HEK293 (cell line): ENCODE results near the gene VWF.

Source experiments
- CTCF ChIA-PET: fragments of 350-600 bp; formaldehyde crosslinking; extraction: SDS; loops from one replicate; lab custom pipeline; 2021; ENCODE audit warnings: antibody characterized with exemption; lab: Yijun Ruan, JAX
- POLR2A ChIA-PET: fragments of 300-600 bp; formaldehyde crosslinking; extraction: SDS; loops from one replicate; lab custom pipeline; 2020; ENCODE audit warnings: antibody characterized with exemption, inconsistent platforms; lab: Yijun Ruan, JAX
- H3K27ac ChIP-seq: fragments of 200-500 bp; sonication (Bioruptor generic); 2 replicates; pipeline ENCODE4 v1.5.1; 2014; ENCODE audit warnings: low read depth, low read length, control low read depth, inconsistent platforms; ENCODE audit errors: extremely low read depth
- H3K36me3 ChIP-seq, 2 experiments: fragments of 200-500 bp in 1 of 2; sonication (Bioruptor generic) in 1 of 2; 1 replicate in 1 of 2; 2 replicates in 1 of 2; pipeline ENCODE4 v1.5.1; 2014 to 2017; ENCODE audit warnings: inconsistent platforms in 2 of 2, low read length in 2 of 2; ENCODE audit not compliant: control insufficient read depth in 2 of 2, insufficient read depth in 1 of 2
- H3K4me1 ChIP-seq: fragments of 200-500 bp; sonication (Bioruptor generic); 2 replicates; pipeline ENCODE4 v1.5.1; 2014; ENCODE audit warnings: mild to moderate bottlenecking, low read length, inconsistent platforms; ENCODE audit not compliant: control insufficient read depth, insufficient read depth
- H3K4me3 ChIP-seq: 2 replicates; pipeline ENCODE4 v1.5.1; 2011; ENCODE audit warnings: low read depth, mild to moderate bottlenecking, control low read depth, low read length, moderate library complexity
- H3K9me3 ChIP-seq: fragments of 200-500 bp; sonication (Bioruptor generic); 2 replicates; pipeline ENCODE4 v1.5.1; 2014; ENCODE audit warnings: low read depth, low read length, inconsistent platforms; ENCODE audit not compliant: control insufficient read depth, insufficient read depth
- ATF2 ChIP-seq: fragments of 450-650 bp; formaldehyde crosslinking; IDR thresholded peaks from 2 replicates; pipeline ENCODE4 v1.5.1; 2016; ENCODE audit warnings: missing biosample characterization, missing genetic modification characterization, low read depth
- BCL11B ChIP-seq: fragments of 450-650 bp; formaldehyde crosslinking; IDR thresholded peaks from 2 replicates; pipeline ENCODE4 v1.5.1; 2016; ENCODE audit warnings: low read depth, missing biosample characterization, missing genetic modification characterization
- FEZF1 ChIP-seq: fragments of 450-650 bp; formaldehyde crosslinking; IDR thresholded peaks from 2 replicates; pipeline ENCODE4 v1.5.1; 2016; ENCODE audit warnings: missing biosample characterization, missing genetic modification characterization
- GFI1B ChIP-seq: fragments of 450-650 bp; formaldehyde crosslinking; IDR thresholded peaks from 2 replicates; pipeline ENCODE4 v1.5.1; 2016; ENCODE audit warnings: missing biosample characterization, missing genetic modification characterization
- KLF1 ChIP-seq: fragments of 450-650 bp; formaldehyde crosslinking; IDR thresholded peaks from 2 replicates; pipeline ENCODE4 v1.5.1; 2016; ENCODE audit warnings: missing biosample characterization, missing genetic modification characterization
- KLF10 ChIP-seq: fragments of 450-650 bp; IDR thresholded peaks from 2 replicates; pipeline ENCODE4 v1.5.1; 2018; ENCODE audit warnings: missing biosample characterization, mild to moderate bottlenecking, missing genetic modification characterization
- MYNN ChIP-seq: fragments of 450-650 bp; formaldehyde crosslinking; IDR thresholded peaks from 2 replicates; pipeline ENCODE4 v1.5.1; 2016; ENCODE audit warnings: missing biosample characterization, missing genetic modification characterization, borderline replicate concordance
- TSHZ1 ChIP-seq: fragments of 450-650 bp; formaldehyde crosslinking; IDR thresholded peaks from 2 replicates; pipeline ENCODE4 v1.5.1; 2016; ENCODE audit warnings: missing biosample characterization, missing genetic modification characterization, borderline replicate concordance
- ZFP37 ChIP-seq: fragments of 450-650 bp; formaldehyde crosslinking; IDR thresholded peaks from 2 replicates; pipeline ENCODE4 v1.5.1; 2016; ENCODE audit warnings: missing biosample characterization, missing genetic modification characterization
- ZNF112 ChIP-seq: fragments of 450-650 bp; formaldehyde crosslinking; IDR thresholded peaks from 2 replicates; pipeline ENCODE4 v1.5.0; 2017; ENCODE audit warnings: missing biosample characterization, missing genetic modification characterization
- ZNF121 ChIP-seq: fragments of 450-650 bp; formaldehyde crosslinking; IDR thresholded peaks from 2 replicates; pipeline ENCODE4 v1.5.1; 2016; ENCODE audit warnings: missing biosample characterization, missing genetic modification characterization
- ZNF157 ChIP-seq: fragments of 450-650 bp; formaldehyde crosslinking; IDR thresholded peaks from 2 replicates; pipeline ENCODE4 v1.5.1; 2016; ENCODE audit warnings: missing biosample characterization, missing genetic modification characterization
- ZNF2 ChIP-seq: fragments of 450-650 bp; formaldehyde crosslinking; IDR thresholded peaks from 2 replicates; pipeline ENCODE4 v1.5.1; 2016; ENCODE audit warnings: missing biosample characterization, missing genetic modification characterization
- ZNF266 ChIP-seq: fragments of 450-650 bp; formaldehyde crosslinking; IDR thresholded peaks from 2 replicates; pipeline ENCODE4 v1.5.1; 2016; ENCODE audit warnings: missing biosample characterization, missing genetic modification characterization, low read depth
- ZNF274 ChIP-seq, 2 experiments: fragments of 200-500 bp in 1 of 2; fragments of 450-650 bp in 1 of 2; sonication (Bioruptor generic) in 1 of 2; formaldehyde crosslinking in 1 of 2; IDR thresholded peaks; 2 replicates each; pipeline versions ENCODE4 v1.5.1 to v1.6.1; 2014 to 2016; ENCODE audit warnings: borderline replicate concordance in 1 of 2, inconsistent platforms in 1 of 2, low read length in 1 of 2, missing biosample characterization in 1 of 2, missing genetic modification characterization in 1 of 2
- ZNF302 ChIP-seq: fragments of 450-650 bp; formaldehyde crosslinking; IDR thresholded peaks from 2 replicates; pipeline ENCODE4 v1.5.1; 2016; ENCODE audit warnings: missing biosample characterization, missing genetic modification characterization, low read depth
- ZNF473 ChIP-seq: fragments of 450-650 bp; formaldehyde crosslinking; IDR thresholded peaks from 2 replicates; pipeline ENCODE4 v1.5.1; 2017; ENCODE audit warnings: missing biosample characterization, missing genetic modification characterization
- ZNF48 ChIP-seq: fragments of 450-650 bp; formaldehyde crosslinking; IDR thresholded peaks from 2 replicates; pipeline ENCODE4 v1.5.1; 2016; ENCODE audit warnings: missing biosample characterization, missing genetic modification characterization
- ZNF530 ChIP-seq: fragments of 450-650 bp; formaldehyde crosslinking; IDR thresholded peaks from 2 replicates; pipeline ENCODE4 v1.5.1; 2016; ENCODE audit warnings: low read depth, missing biosample characterization, missing genetic modification characterization
- ZNF600 ChIP-seq: fragments of 450-650 bp; formaldehyde crosslinking; IDR thresholded peaks from 2 replicates; pipeline ENCODE4 v1.5.1; 2016; ENCODE audit warnings: missing biosample characterization, missing genetic modification characterization
- ZNF658 ChIP-seq: fragments of 450-650 bp; formaldehyde crosslinking; IDR thresholded peaks from 2 replicates; pipeline ENCODE4; 2016; ENCODE audit warnings: missing biosample characterization, missing genetic modification characterization
- TF ChIP-seq, protein P1 (sequence below): fragments of 450-650 bp; formaldehyde crosslinking; IDR thresholded peaks from 2 replicates; pipeline ENCODE4 v1.5.1; 2016; ENCODE audit warnings: missing biosample characterization, missing genetic modification characterization
- TF ChIP-seq, protein P2 (sequence below): fragments of 450-650 bp; formaldehyde crosslinking; IDR thresholded peaks from 2 replicates; pipeline ENCODE4; 2016; ENCODE audit warnings: missing biosample characterization, missing genetic modification characterization
- TF ChIP-seq, protein P3 (sequence below): fragments of 450-650 bp; formaldehyde crosslinking; IDR thresholded peaks from 2 replicates; pipeline ENCODE4 v1.5.1; 2016; ENCODE audit warnings: missing biosample characterization, missing genetic modification characterization

The VWF gene

DNA sequence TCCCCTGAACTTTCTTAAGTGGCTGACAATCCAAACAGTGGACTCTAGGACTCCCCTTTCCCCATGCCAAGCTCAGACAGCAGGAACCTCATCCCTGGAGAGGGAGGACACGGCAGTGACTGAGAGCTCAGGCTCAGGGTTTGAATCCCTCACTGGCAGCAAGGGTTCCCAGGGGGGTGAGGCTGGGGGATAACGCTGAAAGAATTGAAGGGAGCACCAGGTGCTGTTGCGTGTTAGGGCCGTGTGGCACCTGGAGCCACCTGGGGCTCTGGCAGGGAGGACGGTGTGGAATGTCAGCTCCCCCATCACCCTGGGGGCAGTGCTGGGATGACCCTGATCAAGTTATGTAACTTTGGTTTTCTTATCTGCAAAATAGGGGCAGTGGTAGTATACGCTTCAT lies 219.5 kb downstream of the VWF start:
- H3K4me1 ChIP-seq, result no peaks in the 10 kb centered on the region
- no peaks in the 10 kb centered on the region for H3K9me3 ChIP-seq
- H3K27ac ChIP-seq, result no peak overlapping the region
- no peak overlapping the region for H3K4me3 ChIP-seq
- H3K36me3 ChIP-seq, result no peaks in the 10 kb centered on the region
- CTCF ChIA-PET, result no interaction called here
- TF ChIP-seq ZNF48 (tag by site-specific recombination) (no peak), BCL11B (tag by site-specific recombination) (no peak), ZNF121 (tag by site-specific recombination) (no peak), ZNF112 (tag by site-specific recombination) (no peak), TSHZ1 (tag by site-specific recombination) (no peak)
- TF ChIP-seq, all 188 proteins: peak for 0
- POLR2A ChIA-PET, result no interaction called here

GRCh38 chr12:5904441-5904840 lies 220.0 kb downstream of the VWF start:
- TF ChIP-seq MYNN (tag by site-specific recombination), result no peak
- no peak for TF ChIP-seq ATF2 (tag by site-specific recombination)
- no peak for TF ChIP-seq KLF1 (tag by site-specific recombination)
- no peak for TF ChIP-seq ZNF274 (IDR thresholded peaks at IDR 0.05; ENCODE audit: low read length)
- no peak for TF ChIP-seq ZNF274 (tag by site-specific recombination; IDR thresholded peaks at IDR 0.05; ENCODE audit: borderline replicate concordance)
- TF ChIP-seq, protein P1, sequence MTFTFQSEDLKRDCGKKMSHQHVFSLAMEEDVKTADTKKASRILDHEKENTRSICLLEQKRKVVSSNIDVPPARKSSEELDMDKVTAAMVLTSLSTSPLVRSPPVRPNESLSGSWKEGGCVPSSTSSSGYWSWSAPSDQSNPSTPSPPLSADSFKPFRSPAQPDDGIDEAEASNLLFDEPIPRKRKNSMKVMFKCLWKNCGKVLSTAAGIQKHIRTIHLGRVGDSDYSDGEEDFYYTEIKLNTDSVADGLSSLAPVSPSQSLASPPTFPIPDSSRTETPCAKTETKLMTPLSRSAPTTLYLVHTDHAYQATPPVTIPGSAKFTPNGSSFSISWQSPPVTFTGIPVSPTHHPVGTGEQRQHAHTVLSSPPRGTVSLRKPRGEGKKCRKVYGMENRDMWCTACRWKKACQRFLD (tag by site-specific recombination), result no peak
- TF ChIP-seq ZNF2 (tag by site-specific recombination), result no peak
- no peak for TF ChIP-seq ZNF302 (tag by site-specific recombination)
- H3K36me3 ChIP-seq, result no peaks in the 10 kb centered on the region
- H3K4me3 ChIP-seq, result no peak overlapping the region
- no peaks in the 10 kb centered on the region for H3K9me3 ChIP-seq
- no peak overlapping the region for H3K27ac ChIP-seq
- ChIA-PET POLR2A (no interaction called here), CTCF (interaction anchor here (0.6 kb wide), 1 partner anchor 12 kb away, joined by 3 read pairs; no protein-coding TSS in a partner anchor)
- no peaks in the 10 kb centered on the region for H3K4me1 ChIP-seq

GRCh38 chr12:5902736-5903135 lies 221.7 kb downstream of the VWF start:
- Histone ChIP-seq H3K4me1 (no peaks in the 10 kb centered on the region), H3K4me3 (no peak overlapping the region), H3K9me3 (no peaks in the 10 kb centered on the region), H3K36me3 (no peaks in the 10 kb centered on the region), H3K27ac (no peak overlapping the region)
- ChIA-PET CTCF (interaction anchor here (0.6 to 1.1 kb wide), 2 partner anchors 11 to 600 kb away, joined by 4 read pairs; no protein-coding TSS in a partner anchor), POLR2A (no interaction called here)
- TF ChIP-seq ZNF658 (tag by site-specific recombination), result no peak
- TF ChIP-seq, protein P2, sequence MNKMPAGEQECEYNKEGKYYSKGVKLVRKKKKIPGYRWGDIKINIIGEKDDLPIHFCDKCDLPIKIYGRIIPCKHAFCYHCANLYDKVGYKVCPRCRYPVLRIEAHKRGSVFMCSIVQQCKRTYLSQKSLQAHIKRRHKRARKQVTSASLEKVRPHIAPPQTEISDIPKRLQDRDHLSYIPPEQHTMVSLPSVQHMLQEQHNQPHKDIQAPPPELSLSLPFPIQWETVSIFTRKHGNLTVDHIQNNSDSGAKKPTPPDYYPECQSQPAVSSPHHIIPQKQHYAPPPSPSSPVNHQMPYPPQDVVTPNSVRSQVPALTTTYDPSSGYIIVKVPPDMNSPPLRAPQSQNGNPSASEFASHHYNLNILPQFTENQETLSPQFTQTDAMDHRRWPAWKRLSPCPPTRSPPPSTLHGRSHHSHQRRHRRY, result no peak
- TF ChIP-seq, protein P3, sequence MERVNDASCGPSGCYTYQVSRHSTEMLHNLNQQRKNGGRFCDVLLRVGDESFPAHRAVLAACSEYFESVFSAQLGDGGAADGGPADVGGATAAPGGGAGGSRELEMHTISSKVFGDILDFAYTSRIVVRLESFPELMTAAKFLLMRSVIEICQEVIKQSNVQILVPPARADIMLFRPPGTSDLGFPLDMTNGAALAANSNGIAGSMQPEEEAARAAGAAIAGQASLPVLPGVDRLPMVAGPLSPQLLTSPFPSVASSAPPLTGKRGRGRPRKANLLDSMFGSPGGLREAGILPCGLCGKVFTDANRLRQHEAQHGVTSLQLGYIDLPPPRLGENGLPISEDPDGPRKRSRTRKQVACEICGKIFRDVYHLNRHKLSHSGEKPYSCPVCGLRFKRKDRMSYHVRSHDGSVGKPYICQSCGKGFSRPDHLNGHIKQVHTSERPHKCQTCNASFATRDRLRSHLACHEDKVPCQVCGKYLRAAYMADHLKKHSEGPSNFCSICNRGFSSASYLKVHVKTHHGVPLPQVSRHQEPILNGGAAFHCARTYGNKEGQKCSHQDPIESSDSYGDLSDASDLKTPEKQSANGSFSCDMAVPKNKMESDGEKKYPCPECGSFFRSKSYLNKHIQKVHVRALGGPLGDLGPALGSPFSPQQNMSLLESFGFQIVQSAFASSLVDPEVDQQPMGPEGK (tag by site-specific recombination), result no peak
- no peak for TF ChIP-seq ZNF530 (tag by site-specific recombination)
- TF ChIP-seq FEZF1 (tag by site-specific recombination), result no peak
- no peak for TF ChIP-seq ZFP37
- TF ChIP-seq ZNF600 (tag by site-specific recombination), result no peak
- TF ChIP-seq ZNF266 (tag by site-specific recombination), result no peak
- no peak for TF ChIP-seq ZNF473 (tag by site-specific recombination)
- no peak for TF ChIP-seq KLF10
- TF ChIP-seq GFI1B (tag by site-specific recombination), result no peak
- TF ChIP-seq ZNF157 (tag by site-specific recombination), result no peak
